GM12873 (cell line): ENCODE measurements around the gene PAK1.

Experiments
- CTCF ChIP-seq: IDR thresholded peaks from 2 replicates; pipeline ENCODE4 v1.5.1; 2012; ENCODE audit warnings: low read depth, mild to moderate bottlenecking, moderate library complexity, low read length, control low read depth; ENCODE audit not compliant: insufficient read depth; ENCODE audit errors: missing control alignments

Gene PAK1

GRCh38 chr11:77322926-77323590 lies 150.8 kb downstream of the PAK1 start:
- no peak for TF ChIP-seq CTCF

DNA sequence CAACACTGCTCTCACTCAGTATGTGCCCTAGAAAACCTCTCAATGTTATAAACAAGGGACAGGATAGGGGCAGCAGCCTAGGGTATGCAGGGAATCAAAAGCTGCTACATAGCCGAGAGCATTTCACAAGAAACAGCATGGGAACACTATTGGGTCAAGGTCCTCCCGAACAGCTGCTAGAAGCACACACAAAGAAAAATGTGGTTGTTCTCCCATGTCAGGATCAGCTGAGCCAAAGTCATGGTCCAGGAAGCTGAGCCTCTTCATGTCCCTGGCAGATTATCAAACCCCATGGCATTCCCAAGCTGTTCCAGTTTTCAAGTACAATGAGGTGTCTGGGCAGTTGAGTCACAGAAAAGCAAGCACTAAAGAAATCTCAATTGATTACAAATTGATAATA lies 151.4 kb downstream of the PAK1 start:
- no peak for TF ChIP-seq CTCF

- TF ChIP-seq CTCF: no peak
Measured at GRCh38 chr11:77320351-77320750, 153.5 kb downstream of the PAK1 start.

GRCh38 chr11:77318600-77318999 lies 155.3 kb downstream of the PAK1 start:
- no peak for TF ChIP-seq CTCF

GRCh38 chr11:77316733-77317342 lies 157.1 kb downstream of the PAK1 start:
- TF ChIP-seq CTCF: no peak

DNA sequence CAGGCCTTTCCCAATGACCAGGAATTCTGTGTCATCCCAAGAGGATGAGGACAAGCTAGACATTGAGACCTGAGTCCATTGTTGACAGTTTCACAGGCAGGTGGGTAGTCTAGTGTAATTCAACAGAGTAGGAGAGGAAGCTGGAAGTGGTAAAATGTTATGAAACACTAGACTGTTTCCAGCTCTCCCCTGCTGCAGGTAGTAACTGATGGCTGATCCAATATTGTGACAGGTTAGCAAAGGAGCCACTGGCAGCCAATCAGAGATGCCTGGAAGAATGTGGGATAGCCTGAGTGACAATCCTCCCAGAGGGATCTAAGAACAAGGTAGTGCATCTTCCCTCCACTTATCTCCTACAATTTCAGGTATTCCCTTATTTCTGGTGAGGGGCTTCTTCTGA lies 161.8 kb downstream of the PAK1 start:
- no peak for TF ChIP-seq CTCF

DNA sequence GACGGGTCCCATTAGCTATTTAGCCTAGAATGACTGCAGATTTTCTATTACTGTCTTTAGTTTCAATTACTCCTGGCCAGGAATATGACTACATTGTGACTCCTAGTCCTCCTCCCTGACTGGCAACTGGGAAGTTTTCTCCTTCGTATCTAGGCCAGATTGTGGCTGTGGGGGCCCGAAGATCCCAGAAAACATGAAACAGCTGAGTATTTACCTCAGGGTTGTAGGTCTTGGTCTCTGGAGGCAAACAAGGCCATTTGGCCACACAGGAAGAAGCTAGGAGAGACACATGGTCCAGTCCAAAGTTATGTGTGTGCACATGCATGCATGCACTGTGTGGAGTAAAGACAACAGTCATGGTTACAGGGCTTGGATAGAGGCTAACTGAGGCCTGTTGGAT lies 162.2 kb downstream of the PAK1 start:
- TF ChIP-seq CTCF: no peak

GRCh38 chr11:77310721-77311120 lies 163.2 kb downstream of the PAK1 start:
- TF ChIP-seq CTCF: no peak
